ENCODE results near the gene SELENOP.

- TF ChIP-seq POLR2A (IDR thresholded peaks at IDR 0.05; ENCODE audit: low read depth, low read length) = no peak
- no peak for TF ChIP-seq TAF1 (IDR thresholded peaks at IDR 0.05; ENCODE audit: low read depth, low read length)
- no peak for TF ChIP-seq POLR2AphosphoS5 (IDR thresholded peaks at IDR 0.05; ENCODE audit: low read depth, low read length)
- no peak for TF ChIP-seq PAX5 (IDR thresholded peaks at IDR 0.05; ENCODE audit: insufficient read depth, low read length, severe bottlenecking)
- no peak for TF ChIP-seq SPI1 (IDR thresholded peaks at IDR 0.05; ENCODE audit: low read depth, low read length)
- no peak for TF ChIP-seq POU2F2 (IDR thresholded peaks at IDR 0.05; ENCODE audit: low read depth, low read length)
Observed at GRCh38 chr5:42806701-42807262, 4.9 kb downstream of the SELENOP start.
